ENCODE measurements around the gene WEE1.
"Not testable (repeated sequence)": the region's sequence is repeated elsewhere in the genome, so short reads cannot be mapped to it uniquely, and the experiment has no call there.

The WEE1 gene

DNA sequence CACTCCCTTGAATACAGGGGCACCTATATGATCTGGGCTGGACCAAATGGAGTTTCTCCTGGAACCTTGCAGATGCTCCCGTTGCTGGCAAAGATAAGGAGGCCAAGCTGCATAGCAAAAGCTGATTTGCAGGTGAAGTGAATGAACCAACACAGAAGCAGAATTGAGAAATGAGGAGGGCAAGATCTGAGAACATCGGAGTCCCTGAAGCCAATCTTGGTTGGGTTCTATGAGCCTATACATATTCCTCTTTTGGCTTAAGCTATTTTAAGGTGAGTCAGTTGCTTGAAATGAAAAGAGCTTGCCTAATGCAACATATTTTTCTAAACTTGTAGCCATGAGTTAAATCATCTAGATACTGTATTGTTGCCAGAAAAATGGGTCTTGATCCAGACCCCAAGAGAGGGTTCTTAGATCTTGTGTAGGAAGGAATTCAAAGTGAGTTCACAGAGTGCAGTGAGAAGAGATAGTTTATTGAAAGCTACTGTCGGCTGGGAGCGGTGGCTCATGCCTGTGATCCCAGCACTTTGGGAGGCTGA lies 23.5 kb downstream of the WEE1 start:
- DNase-seq (ENCODE audit: low read depth, low spot score), result no peak

DNA sequence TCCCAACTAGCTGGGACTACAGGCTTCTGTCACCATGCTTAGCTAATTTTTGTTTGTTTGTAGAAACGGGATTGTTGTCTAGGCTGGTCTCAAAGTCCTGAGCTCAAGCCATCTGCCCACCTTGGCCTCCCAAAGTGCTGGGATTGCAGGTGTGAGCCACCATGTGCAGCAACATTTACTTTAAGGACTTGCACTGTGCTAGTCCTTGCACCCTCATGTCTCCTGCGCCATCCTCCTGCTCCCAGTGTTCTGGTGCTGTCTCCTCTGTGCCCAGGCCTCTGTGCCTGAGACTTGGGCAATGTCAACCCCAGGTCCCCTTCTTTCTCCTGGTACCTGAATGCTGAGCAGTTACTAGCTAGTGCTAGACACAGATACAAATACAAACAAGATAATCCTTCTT lies 26.7 kb downstream of the WEE1 start:
- DNase-seq (ENCODE audit: low read depth, low spot score), result no peak

DNA sequence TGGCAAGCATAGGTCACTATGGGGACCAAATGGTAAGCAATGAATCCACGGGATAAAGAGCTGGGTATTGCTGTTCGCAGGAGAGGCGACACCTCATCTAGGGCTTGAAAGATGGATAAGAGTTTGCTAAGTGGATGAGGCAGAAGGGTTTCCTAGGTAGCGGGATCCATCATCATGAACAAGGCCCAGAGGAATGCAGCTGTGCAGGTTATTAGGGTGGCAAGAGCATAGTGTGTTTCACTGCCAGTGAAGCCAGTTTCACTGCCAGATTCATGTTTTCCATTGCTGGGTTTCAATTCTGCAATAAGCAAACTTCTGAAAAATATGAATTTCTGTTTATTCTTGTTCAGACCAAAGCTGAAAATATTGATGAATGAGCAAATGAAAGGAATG lies 27.2 kb downstream of the WEE1 start:
- no peak for DNase-seq (ENCODE audit: low read depth, low spot score)

DNA sequence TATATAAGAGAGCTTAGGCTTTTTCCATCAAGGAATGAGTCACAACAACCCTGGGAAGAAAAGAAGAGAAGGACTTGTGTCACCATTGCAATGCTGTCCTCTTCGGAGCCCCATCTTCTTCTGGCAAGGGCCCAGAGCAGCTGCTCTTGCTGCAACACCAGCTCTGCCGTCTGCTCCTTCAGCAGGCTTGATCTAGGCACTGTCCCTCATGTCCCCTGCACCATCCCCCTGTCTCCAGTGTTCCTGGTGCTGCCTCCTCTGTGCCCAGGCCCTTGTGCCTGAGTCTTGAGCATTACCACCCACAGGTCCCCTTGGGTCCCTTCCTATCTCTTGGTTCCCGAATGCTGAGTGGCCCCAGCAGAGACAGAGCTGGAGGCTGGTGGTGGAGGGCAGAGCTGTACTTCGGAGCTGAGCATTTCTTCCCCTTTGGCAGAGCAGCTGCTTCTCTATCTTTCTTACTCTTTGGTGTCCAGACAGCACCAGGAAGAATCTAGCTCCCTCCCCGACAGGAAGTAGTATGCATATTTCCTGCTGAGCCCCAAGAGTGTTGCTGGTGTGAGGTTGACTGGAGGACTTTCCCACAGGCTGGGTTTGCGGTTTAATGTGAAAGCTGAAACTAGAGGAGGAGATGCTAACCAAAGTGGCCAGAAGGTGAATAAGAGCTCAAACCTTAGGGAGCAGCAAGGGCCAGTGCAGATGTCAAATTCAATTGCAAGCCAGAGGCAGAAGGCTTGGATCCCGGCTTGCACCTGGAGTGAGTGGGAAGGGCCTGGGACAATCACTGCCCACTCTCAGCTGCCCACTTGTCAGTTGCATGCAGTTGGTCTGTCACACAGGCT lies 27.8 kb downstream of the WEE1 start:
- peak; percentile 68 for DNase-seq (ENCODE audit: low read depth, low spot score)

DNA sequence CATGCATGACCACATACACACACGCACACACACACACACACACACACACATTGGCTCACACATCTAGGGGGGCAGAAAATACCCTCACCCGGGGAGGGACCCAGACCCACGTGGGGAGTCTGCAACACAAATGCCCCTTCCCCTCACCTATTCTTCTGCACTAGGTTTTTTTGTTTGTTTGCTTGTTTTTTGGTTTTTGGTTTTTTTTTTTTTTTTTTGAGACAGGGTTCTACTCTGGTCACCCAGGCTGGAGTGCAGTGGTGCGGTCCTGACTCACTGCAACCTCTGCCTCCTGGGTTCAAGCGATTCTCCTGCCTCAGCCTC lies 28.4 kb downstream of the WEE1 start:
- no peak for DNase-seq (ENCODE audit: low read depth, low spot score)

DNA sequence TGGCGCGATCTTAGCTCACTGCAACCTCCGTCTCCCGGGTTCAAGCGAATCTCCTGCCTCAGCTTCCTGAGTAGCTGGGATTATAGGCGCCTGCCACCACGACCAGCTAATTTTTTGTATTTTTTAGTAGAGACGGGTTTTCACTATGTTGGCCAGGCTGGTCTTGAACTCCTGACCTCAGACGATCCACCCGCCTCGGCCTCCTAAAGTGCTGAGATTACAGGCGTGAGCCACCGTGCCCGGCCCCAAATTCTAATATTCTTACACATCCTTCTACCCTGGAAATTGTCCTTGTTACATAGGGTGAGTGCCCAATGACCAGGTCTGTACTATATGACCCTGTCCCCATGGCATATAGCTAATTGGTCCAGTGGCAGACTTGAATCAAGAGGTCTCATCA lies 29.7 kb downstream of the WEE1 start:
- not testable (repeated sequence) for DNase-seq (ENCODE audit: low read depth, low spot score)

DNA sequence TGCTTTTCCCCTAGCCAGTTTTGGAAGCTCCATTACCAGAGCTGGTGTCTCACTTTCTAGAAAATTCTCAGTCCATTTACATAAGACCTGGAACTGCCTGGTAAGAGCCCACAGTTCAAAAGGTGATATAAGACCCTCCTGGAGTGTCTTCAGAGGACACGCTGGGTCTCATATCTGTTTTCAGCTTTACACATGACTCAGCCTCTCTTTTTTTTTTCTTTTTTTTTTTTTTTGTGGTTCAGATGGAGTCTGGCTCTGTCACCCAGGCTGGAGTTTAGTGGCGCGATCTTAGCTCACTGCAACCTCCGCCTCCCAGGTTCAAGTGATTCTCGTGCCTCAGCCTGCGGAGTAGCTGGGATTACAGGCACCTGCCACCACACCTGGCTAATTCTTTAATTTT lies 30.7 kb downstream of the WEE1 start:
- no peak for DNase-seq (ENCODE audit: low read depth, low spot score)

DNA sequence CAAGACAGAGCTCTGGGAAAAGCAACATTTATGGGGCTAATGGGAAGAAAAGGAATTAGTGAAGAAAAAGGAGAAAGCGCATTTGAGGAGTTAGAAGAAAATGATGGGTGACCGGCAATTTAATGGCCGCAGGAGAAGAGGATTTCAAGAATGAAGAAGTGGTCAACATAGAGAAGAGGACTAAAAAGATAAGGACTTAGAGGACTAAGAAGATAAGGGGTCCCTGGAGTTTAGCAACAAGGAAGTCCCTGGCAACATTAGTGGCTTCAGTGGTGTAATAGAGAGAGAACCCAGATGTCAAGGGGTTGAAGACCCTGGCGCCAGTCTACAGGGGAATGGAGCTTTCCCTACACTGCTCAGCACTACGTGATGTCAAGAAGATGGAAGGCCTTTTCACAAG lies 32.3 kb downstream of the WEE1 start:
- no peak for DNase-seq (ENCODE audit: low read depth, low spot score)

DNA sequence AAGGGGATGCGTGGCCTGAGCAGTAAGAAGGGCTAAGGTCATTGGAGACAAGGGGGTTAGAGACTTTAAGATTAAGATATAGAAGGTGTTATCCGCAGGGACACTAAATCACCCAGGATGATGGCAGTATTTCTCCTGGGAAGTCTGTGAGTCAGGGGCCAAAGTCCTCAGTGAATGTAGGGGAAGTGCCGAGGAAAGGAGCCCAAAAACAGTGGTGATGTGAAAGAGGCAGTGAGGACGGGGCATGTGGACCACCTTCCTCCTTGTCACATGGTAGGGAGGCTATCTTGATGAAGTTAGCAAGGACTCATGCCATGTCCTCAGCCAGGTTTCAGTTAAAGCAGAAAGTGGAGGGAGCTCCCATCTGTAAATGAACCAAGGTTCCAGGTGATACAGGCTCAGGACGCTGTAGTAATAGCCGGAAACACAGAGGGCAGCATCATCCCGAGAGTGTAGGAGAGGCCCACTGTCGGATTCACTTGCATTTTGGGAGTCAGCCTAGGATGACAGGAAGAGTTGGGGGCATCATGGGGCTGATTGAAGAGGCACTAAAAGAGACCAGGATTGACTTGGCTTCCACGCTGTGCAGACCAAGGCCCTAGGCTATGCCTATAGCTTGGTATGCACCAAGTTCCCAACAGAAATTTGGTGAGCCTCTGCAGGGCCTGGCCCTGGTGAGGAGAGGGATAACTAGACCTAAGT lies 33.5 kb downstream of the WEE1 start:
- DNase-seq (ENCODE audit: low read depth, low spot score), result no peak

DNA sequence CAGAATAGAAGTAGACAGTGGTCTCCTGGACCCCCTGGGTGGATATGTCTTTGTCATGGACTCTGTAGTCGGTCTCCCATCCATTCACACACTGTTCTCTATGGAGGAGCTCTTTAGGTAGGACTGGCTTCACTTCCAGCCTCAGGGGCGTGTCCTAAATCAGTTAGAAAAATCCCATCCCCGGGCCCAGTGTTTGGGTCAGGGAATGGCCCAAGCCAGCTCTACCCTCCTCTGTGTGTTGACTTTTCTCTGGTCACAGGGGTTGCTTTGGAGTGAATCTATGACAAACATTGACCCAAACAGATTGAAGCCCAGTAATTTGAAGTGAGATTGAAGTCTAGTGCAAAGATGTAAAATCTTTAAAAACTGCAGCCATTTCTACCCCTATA lies 34.0 kb downstream of the WEE1 start:
- no peak for DNase-seq (ENCODE audit: low read depth, low spot score)

DNA sequence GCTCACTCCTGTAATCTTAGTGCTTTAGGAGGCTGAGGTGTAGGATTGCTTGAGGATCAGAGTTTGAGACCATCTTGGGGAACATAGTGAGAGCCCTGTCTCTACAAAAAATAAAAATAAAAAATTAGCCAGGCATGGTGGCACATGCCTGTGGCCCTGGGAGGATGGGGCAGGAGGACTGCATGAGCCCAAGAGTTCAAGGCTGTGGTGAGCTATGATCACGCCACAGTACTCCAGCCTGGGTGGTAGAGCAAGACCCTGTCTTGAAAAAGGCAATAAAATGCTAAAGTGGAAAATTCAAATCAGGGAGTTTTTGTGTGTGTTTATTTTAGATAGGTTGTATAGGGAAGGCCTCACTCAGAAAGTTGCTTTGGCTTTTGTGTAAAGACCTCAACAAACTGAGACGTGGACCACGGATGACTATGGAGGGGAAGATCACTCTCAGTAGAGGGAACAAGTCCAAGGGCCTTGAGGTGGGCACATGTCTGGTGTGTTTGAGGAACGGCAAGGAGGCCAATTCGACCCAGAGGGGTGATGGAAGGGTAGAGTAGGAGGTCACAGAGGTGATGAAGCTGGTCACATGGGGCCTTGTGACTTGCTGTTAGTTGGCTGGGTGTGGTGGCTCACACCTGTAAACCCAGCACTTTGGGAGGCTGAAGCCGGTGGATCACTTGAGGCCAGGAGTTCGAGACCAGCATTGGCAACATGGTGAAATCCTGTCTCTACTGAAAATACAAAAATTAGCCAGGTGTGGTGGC lies 35.7 kb downstream of the WEE1 start:
- DNase-seq (ENCODE audit: low read depth, low spot score), result no peak

DNA sequence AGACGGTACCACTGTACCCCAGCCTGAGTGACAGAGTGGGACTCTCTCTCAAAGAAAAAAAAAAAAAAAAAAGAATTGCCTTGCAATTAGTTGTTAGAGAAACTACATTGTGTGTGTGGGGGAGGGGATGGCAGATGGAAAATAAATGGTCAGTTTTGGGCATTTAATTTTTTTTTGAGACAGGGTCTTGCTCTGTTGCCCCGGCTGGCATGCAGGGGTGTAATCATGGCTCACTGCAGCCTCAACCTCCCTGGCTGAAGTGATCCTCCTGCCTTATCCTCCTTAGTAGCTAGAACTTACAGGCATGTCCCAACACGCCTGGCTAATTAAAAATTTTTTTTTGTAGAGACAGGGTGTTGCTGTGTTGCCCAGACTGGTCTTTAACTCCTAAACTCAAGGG lies 36.4 kb downstream of the WEE1 start:
- no peak for DNase-seq (ENCODE audit: low read depth, low spot score)

DNA sequence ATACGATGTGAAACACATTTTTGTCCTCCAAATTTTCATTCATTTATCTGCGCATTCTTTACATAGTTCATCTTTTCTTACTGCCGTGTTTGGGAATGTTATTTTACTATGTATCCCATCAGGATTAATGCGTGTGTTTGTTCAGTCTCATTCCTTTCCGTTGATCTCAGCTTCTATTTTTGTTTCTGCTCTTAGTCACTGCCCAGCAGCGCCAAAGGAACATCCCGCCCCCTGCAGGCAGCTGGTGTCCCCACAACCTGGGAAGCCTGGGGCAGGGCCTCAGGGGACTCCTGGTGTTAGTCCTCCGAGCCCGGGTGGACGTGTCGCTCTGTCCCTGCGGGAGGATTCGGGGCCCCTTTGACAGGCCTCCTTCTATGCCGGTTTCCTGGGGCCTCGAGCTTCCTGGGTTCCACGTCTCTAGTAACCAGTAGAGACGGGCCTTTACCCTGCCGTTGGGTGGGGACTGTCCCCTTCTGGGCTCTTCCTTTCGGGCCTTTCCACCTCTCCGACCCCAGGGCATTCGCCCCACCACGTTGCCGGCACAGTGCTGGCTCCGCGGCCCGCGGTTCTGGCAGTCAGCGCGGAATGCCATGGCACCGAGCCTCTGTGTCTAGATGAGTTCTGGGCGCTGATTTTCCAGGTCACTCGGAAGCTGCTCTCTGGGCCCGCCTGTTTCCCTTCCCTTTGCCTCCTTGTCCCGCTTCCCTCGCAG lies 39.8 kb downstream of the WEE1 start:
- DNase-seq (ENCODE audit: low read depth, low spot score), result peak; percentile 75

DNA sequence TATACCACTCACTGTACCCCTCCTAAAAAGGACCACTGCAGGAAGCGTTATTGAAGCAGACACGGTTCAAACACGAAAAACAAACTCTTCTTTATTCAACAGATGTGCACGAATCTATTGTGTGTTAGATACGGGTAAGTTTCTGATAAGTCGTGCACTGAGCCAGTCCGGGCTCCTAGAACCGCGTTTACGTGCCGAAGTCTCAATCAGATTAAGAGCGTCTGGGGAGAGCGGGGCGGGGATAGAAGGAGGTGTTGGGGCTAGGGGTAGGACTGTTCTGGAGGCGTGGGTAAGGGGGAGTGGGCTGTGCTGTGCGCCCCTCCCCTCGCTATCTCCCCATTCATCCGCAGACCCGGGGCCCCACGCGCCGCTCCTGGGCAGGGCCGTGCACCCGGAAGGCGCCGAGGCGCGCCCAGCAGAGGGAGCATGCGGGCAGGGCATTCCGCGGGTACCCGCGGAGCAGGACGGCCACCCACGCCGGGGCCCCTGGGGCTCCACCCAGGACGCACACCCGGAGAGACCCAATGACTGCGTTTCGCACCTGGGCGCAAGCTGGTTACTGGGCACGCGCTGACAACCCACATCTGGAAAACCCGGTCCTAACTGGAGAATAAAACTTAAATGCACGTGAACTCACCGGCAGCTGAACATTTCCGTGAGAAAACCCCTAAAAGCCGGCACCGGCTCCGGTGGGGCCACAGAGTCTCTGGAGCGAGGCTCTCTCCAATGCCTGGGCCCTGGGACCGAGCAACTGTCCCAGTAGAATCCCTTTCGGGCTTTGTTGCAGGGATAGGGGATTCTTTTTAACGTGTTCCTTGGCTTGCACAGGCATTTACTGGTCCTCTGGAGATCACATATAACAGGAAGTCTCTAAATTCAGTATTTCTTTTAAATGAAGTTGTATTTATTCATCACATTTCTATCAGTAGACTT lies 40.6 kb downstream of the WEE1 start:
- DNase-seq (ENCODE audit: low read depth, low spot score), result no peak

DNA sequence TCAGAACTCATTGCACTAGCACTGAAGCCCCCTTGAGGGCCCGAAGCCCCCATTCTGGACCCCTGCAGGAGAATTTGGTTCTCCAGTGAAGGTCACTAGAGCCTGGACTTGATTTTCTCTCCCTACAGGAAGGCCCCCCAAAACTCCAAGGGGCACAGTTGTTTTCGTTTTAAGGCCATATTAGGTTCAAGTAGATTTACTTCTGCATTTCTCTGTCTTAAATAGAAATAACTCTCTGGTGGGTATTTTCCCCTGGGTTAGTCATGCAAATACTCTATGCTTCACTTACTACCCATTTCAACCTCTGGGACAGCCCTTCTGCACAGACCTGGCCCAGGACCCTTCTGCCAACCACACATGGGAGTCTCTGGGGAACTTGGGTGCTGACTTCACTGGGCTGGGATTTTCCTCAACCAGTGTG lies 41.6 kb downstream of the WEE1 start:
- no peak for DNase-seq (ENCODE audit: low read depth, low spot score)

DNA sequence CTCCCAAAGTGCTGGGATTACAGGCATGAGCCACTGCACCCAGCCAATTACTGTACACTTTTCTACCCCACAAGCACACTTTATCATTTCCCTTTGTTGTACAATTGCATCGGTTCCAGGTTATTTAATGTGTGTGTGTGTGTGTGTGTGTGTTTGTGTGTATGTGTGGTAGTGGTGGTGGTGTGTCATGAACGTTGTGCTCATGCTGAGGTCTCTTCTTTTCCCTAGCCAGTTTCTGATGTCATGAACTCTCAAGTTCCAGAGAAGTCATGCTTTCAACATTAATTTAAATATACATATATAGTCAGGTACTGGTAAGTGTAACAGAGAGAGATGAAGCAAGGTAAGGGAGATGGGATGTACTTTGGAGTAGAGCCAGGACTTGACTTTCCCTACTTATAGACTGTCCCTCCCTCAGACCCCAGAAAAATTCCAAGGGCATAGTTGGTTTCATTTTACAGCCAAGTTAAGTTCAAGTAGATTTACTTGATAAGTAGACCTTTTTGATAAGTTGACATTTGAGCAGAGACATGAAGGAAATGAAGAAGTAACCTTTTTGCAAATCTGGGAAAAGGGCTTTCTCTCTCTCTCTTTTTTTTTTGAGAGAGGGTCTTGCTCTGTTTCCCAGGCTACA lies 42.7 kb downstream of the WEE1 start:
- DNase-seq (ENCODE audit: low read depth, low spot score), result no peak

DNA sequence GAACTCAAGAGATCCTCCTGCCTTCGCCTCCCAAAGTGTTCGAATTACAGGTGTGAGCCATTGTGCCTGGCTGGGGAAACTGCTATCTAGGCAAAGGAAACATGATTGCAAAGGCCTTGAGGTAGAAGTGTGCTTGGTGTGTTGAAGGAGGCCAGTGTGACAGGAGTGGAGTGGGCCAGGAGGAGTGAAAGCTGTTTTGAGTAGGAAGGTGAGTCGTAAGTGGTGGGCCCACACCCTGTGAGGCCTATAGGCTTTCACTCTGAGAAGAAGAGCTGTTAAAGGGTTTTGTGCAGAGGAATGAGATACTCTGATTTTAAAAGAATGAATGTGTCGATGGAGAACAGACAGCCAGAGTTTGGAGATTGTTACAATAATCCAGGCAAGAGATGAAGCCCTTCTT lies 43.4 kb downstream of the WEE1 start:
- DNase-seq (ENCODE audit: low read depth, low spot score), result no peak

DNA sequence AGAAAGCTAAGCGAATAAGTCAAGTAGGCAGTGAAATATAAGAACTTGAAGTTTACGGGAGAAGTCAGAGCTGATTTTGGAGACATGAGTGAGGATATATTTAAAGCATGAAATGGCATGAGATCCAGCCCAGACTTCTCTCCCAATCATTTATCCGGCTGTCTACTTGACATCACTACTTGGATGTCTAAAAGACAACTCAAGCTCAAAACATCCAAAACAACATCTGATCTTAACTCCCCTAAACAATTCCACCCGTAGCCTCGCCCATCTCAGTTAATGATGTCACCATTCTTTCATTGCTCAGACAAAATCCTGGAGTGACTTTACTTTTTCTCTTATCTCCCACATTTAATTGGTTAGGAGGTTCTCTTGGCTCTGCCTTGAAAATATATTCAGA lies 44.5 kb downstream of the WEE1 start:
- DNase-seq (ENCODE audit: low read depth, low spot score), result no peak

DNA sequence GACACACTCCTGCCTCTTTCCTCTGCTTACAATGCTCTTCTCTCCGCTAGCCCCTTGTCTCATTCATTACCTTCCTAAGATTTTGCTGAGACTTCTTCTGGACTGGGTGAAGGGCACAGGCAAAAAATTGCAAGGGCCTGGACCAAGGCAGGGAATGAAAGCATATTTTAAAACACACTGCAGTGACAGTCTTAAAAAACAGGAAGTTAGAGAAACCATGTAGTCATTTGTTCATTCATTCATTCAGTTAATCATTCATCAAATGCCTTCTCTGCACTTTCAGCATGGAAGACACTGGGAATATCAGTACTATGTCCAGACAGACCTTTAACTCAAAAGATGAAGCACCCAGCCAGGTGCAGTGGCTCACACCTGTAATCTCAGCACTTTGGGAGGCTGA lies 45.5 kb downstream of the WEE1 start:
- no peak for DNase-seq (ENCODE audit: low read depth, low spot score)

DNA sequence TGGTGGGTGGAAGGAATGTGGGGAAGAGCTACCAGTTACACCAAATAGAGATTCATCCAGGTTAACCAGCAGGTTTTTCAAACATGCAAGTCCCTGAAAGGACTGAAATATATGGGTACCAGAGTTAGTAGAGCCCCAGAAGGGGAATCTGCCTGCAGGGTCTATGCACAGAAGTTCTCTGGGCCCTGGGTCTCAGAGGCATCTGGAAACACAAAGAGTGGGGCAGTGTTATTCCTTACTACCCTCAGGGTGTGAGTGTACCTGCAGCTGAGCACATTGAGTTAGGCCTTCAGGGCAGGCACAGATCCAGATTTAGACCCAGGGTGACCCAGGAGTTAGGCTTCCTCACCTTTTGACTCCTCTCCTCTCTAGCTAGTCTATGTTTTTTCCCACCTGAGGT lies 46.5 kb downstream of the WEE1 start:
- DNase-seq (ENCODE audit: low read depth, low spot score), result no peak
